ENCODE data around the gene CHRNB2.

Gene CHRNB2

DNA sequence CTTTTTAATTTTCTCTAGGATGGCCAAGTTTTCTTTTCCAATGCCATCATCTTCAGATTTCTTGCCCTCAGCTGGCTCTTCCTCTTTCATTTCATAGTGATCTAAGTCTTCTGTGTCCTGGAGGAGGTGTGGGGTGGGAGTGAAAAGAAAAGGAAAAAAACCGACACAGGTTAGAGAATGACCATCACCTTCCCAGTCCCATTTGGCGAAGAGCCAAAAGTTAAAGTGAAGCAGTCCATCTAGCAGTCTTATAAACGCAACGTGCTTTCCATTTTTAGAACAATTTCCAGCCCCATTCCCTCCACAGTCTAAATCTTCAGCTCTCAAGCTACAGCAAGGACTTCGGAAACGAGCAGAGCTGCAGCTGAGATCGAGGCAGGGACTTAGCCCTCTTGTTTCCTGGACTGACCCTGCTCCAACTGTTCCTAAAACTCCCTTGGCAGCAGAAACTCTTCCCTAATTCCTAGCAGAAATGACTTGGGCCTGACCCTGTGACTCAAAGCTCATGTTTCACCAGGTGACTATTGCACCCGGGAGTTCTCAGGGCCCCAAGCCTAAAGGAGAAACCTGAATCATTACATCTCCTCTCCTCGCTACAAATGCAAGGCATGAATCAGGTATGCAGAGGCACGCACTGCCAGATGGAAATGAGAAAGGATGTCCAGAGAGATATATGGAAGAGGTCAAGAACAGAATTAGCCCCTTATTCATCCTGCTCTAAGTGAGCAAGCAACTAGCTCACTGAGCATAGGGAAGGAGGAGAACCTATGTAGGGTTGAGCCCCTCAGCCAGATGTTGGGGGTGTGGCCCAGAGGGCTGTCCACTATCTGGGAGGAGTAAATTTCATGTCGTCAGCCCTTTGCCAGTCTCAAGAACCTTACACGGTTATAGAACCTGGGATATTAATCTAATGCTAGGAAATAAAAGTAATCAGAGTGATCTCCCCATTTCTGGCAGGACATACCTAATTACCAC is 14.2 kb upstream of the CHRNB2 start:
- no peak for DNase-seq

- no peak for DNase-seq
Measured at GRCh38 chr1:154556422-154556821, 11.2 kb upstream of the CHRNB2 start.

DNA sequence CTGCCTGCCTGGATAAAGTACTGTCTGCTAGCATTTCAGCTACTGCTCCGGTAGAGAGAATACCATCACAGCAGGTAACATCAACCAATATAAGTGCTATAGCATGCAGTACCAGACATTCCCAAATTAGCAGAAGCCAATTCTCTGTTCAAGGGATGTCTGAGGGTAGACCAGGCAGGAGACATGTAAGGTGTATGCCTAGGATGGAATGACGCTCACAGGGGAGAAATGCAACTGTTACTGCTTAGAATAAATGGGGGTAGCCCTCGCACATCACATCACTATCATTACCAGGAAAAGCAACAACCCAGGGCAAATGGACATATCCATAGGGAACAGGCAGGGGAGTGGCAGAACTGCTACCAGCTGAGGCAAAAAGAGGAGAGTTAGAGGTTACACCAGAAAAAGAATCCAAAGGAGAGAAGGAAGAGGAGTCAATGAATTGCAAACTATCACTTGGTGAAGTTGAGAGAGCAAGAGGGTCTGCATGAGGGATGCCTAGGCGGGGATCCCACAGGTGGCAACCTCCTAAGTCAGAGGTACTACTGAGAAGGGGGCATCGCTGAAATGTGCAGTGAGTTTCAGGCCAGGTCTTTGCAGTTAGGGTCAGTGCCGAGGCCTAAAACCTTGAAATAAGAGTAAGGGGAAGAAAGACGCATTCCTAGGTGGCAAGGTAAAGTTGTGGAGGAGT is 10.2 kb upstream of the CHRNB2 start:
- no peak for DNase-seq

DNA sequence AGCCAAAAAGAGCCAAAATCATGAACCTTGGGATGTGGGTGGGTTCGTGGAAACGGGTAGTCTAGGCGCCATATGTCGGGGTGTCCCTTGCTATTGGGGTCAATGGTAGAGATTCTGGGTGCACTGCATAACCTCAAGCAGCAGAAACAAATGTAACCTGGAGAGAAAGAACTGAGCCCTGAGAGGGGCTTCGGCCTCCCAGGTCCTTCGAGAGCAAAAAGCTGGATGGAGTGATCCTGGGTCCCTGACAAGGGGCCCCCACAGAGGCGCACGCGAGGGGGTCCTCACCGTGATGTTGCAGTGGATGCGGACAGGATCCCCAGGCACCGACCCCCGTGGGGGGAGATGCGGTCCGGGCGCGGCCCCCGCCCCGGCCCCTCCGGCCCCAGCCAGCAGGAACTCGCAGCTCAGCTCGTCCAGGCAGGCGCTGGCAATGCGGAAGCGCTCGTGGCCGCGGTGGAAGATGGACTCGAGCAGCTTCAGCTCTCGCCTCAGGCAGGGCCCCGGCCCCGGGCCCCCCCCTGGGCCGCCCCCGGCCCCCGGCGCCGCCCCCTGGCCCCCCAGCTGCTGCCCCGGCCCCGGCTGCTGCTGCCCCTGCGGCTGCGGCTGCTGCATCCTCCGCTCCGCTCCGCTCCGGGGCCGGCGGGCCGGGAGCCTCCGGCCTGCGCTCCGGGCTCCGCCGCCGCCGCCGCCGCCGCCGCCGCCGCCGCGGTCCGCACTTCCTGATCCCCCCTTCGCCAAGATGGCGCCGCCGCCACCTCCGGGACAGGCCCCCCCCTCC is 9.4 kb upstream of the CHRNB2 start, which contains the start of gene UBE2Q1:
Gene UBE2Q1 (minus strand): TSS at position 724 of the 781 bp plus-strand sequence. CDS start 109 bp downstream, at position 615.
- no peak for DNase-seq

- DNase-seq = peak; percentile 97
Measured at GRCh38 chr1:154558720-154559465, 8.7 kb upstream of the CHRNB2 start.

DNA sequence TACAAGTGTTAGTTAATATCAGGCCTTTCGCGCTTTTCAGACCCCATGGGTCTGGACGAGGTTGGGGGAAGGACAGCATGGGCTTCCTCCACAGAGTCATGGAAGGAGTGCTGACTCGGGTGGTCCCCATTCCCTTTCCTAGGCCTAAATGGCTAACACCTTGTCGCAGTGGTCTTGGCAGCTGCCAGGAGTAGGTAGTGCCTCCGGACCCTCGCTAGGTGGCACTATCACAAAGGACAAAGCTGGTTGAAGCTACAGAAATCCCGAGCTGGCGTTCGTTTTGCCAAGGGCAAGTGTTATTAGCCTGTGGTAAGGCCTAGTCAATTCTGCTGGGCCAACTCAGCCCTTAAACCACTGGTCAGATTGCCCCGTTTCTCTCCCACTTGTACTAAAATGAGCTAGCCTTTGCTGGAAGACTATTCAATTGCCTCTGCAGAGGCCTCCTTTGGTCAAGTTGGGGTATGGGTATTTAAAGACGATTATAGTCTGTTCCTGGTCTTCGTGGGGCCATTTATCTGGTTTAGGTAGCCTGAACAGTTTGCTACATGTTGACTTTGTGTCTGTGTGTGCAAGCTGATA is 8.0 kb upstream of the CHRNB2 start:
- peak; percentile 92 for DNase-seq

GRCh38 chr1:154565876-154566275 is 1.7 kb upstream of the CHRNB2 start:
- DNase-seq = no peak

DNA sequence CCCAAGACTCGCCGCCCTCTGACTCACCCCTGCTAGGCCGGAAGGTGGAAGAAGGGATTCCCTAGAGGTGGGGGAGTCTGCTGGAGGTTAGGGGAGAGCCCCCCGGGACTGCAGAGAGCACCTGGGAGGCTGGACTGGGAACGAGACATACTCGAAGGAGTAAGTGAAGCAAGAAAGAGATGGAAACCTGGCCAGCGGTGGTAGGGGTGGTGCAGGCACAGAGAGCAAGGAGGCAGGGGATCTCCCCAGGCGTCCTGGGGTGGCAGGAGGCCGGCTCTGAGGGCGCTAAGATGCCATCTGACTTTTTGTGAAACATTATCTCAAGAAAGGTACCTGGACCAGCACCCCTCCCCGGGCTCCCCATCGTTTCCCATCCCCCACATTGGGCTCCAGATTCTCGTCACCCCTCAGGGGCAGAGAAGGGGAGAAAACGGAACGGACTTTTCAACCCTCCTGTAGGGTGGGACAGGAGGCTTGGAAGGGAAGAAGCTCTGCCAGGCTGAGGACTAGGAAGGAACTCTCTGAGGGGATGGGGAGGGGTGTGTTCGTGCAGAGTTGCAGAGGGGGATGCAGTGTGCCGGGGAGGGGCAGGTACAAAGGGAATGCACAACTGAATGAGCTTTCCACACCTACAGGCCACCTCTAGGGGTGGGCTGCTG is 708 bp downstream of the CHRNB2 start:
- no peak for DNase-seq

GRCh38 chr1:154571244-154571963 is 3.8 kb downstream of the CHRNB2 start:
- no peak for DNase-seq

- DNase-seq = no peak
Measured at GRCh38 chr1:154571964-154572288, 4.3 kb downstream of the CHRNB2 start.

GRCh38 chr1:154572468-154573167 is 5.0 kb downstream of the CHRNB2 start:
- DNase-seq = no peak

DNA sequence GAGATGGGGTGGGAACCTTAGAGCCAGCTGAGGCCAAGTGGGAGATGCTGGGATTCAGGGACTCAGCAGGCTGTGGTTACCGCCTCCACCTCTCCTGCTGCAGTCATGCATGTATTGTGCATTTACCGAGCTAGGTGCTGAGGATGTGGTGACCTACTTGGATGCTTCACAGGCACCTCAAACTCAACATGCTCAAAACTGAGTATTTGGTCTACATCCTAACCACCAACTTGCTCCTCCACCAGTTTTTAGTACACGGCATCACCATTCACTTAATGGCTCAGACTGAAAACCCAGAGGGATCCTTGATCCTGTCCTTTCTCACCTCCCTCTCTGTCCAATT is 5.6 kb downstream of the CHRNB2 start:
- no peak for DNase-seq

GRCh38 chr1:154574716-154575115 is 7.1 kb downstream of the CHRNB2 start:
- peak; percentile 46 for DNase-seq

- DNase-seq = no peak
Measured at GRCh38 chr1:154575147-154575927, 7.8 kb downstream of the CHRNB2 start.

GRCh38 chr1:154575951-154576566 is 8.5 kb downstream of the CHRNB2 start:
- no peak for DNase-seq

DNA sequence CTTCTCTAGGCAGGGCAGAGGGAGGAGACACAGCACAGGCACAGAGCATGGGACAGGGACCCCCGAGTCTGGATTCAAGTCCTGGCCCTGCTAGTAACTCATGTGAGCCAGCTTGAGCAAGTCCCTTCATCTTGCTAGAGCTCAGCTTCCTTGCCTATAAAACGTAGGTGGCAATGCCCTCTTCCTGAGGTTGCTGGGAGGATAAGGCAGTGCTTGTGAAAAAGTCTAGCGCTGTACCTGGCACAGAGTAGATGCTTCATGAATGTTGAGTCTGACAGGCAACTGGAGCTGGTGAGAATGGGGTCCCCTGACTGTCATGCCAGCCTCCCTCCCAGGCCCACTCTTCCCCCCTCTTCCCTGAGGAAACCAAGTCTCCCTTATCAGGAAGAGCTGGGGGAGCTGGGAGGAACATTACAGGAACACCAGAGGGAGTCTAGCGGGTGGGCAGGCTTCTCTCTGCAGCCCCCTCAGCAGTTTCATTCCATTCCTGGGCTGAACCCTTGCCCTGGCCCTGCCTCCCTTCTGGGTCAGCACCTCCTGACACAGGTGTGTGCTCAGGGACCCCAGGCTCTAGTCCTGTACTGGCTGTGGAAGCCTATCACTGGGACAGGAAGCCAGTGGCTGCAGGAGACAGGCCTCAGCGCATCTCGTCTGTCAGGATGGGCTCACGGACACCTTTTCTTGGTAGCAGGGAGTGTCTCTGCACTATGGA is 9.9 kb downstream of the CHRNB2 start:
- DNase-seq = no peak

DNA sequence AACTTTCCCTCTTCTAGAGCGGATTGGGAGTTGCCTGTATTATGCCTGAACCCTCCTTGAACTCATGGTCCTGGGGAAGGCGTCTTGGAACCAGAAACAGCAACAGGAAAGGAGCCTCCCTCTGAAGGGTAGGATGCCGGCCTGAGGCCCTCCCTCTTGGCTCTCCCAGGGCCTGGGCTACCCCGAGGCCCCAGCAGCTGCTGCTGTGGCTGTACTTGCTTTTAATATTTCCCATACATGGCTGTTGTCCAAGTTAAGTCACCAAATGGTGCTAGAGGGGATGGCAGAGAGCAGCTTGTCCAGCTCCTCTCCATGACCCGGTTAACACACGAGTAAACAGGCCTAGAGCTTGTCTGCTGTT is 10.5 kb downstream of the CHRNB2 start:
- DNase-seq = no peak

DNA sequence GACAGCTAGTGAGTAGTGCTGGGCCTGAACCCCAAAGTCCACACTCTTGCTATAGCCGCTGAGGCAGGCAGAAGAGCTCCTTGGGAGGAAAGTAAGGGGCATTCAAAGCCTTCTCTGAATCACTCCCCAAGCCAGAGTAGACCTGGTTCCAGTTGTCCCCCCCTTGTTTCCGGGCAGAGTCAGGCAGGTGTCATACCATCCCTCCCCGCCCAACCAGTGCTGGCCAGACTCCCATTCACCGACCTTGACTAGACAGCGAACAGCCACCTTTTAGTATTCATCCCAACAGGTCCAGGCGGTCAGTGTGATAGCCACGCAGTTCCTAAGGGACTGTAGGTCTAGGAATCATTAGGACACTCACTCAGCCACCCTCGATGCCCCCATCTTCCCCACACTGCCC is 11.8 kb downstream of the CHRNB2 start:
- DNase-seq = no peak

DNA sequence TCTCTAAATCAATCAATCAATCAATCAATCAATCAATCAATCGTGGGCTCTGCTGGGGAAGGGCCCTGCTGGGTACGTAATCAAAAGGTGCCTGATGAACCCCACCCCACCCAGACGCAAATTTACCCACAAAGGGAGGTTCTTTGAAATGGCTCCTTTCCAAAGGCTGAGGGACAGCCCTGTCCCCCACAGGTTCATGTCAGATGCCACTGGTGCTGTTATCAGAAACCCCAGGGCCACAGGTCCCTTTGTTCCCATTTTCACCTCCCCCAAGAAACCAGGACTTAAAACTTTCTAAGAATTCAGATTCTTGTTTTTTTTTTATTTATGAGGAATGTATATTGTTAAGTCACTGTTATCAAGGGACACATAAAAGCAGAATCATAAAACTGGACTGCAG is 14.2 kb downstream of the CHRNB2 start:
- DNase-seq = no peak
